Right atrium auricular region (tissue), 2 donors: ENCODE data around the gene PRAC2. TPM values are rescaled to one million over a fixed set of nuclear protein-coding genes. Genes with fewer than 3 reads are reported as not detected.

Source experiments
- DNase-seq: peaks from one replicate; pipeline ENCODE4 v3.0.0-alpha.2; 2019; ENCODE audit warnings: low spot score
- H3K27ac ChIP-seq, 2 donors: fragments of 200-600 bp; sonication (generic); 1 replicate in 1 of 2; 2 replicates in 1 of 2; pipeline ENCODE4 v1.5.1; 2016 to 2019
- H3K27me3 ChIP-seq, 2 donors: fragments of 200-600 bp; sonication (generic); one replicate each; pipeline versions ENCODE4 v1.5.1 to v1.6.0; 2017 to 2019
- H3K36me3 ChIP-seq: fragments of 200-600 bp; sonication (generic); one replicate; pipeline ENCODE4 v1.5.1; 2016
- H3K4me1 ChIP-seq, 2 donors: fragments of 200-600 bp; sonication (generic); one replicate each; pipeline versions ENCODE4 v1.5.1 to v1.6.0; 2017 to 2019
- H3K4me3 ChIP-seq, 2 donors: fragments of 200-600 bp; sonication (generic); 1 replicate in 1 of 2; 2 replicates in 1 of 2; pipeline ENCODE4 v1.5.1; 2017 to 2019; ENCODE audit warnings: mild to moderate bottlenecking in 1 of 2, moderate library complexity in 1 of 2
- H3K9me3 ChIP-seq, 2 donors: fragments of 200-600 bp; sonication (generic); one replicate each; pipeline ENCODE4 v1.5.1; 2019
- CTCF ChIP-seq, 2 donors: fragments of 200-600 bp; sonication (generic); IDR thresholded peaks; one replicate each; pipeline ENCODE4 v1.5.1; 2019; ENCODE audit warnings: antibody characterized with exemption in 2 of 2
- total RNA-seq, 2 donors: library from RNA; depleted of rRNA; stranded (reverse); fragments of >200 nt; gene quantifications; one replicate each; pipeline ENCODE4 v1.1.0, GENCODE V29; 2016

PRAC2 gene
- total RNA-seq, 2 donors from 2014 or later = not detected

GRCh38 chr17:48723423-48724250 lies 652 bp downstream of the PRAC2 start:
- H3K27ac ChIP-seq = no peak overlapping the region
- DNase-seq = no peak
- H3K36me3 ChIP-seq = no peaks in the 10 kb centered on the region
- H3K9me3 ChIP-seq = no peaks in the 10 kb centered on the region
- no peak for TF ChIP-seq CTCF (IDR thresholded peaks at IDR 0.05)
- no peak overlapping the region for H3K4me3 ChIP-seq
- H3K4me1 ChIP-seq = peaks cover 0 to 42% of the 10 kb centered on the region in 2 donors
- peaks cover 77 to 94% of the 10 kb centered on the region in 2 donors for H3K27me3 ChIP-seq

- H3K36me3 ChIP-seq = no peaks in the 10 kb centered on the region
Observed at GRCh38 chr17:48724251-48725003, 1.4 kb downstream of the PRAC2 start.

GRCh38 chr17:48725004-48725287 lies 2.0 kb downstream of the PRAC2 start:
- no peak for TF ChIP-seq CTCF (IDR thresholded peaks at IDR 0.05)
- DNase-seq = no peak
- Histone ChIP-seq H3K4me3 (no peak overlapping the region), H3K4me1 (peaks cover 0 to 40% of the 10 kb centered on the region in 2 donors), H3K36me3 (no peaks in the 10 kb centered on the region), H3K27ac (no peak overlapping the region), H3K9me3 (no peaks in the 10 kb centered on the region), H3K27me3 (peaks cover 71 to 93% of the 10 kb centered on the region in 2 donors)

More at GRCh38 chr17:48724251-48725003, 1.4 kb downstream of the PRAC2 start:
- peaks cover 0 to 42% of the 10 kb centered on the region in 2 donors for H3K4me1 ChIP-seq
- no peak overlapping the region for H3K27ac ChIP-seq
- peak; percentile 47 to 79 for TF ChIP-seq CTCF (IDR thresholded peaks at IDR 0.05)
- H3K27me3 ChIP-seq = peaks cover 74 to 93% of the 10 kb centered on the region in 2 donors
- H3K9me3 ChIP-seq = no peaks in the 10 kb centered on the region
- DNase-seq = peak; percentile 88
- H3K4me3 ChIP-seq = no peak overlapping the region

GRCh38 chr17:48725288-48726064 lies 2.5 kb downstream of the PRAC2 start:
- no peak for DNase-seq
- peaks cover 0 to 40% of the 10 kb centered on the region in 2 donors for H3K4me1 ChIP-seq
- H3K27ac ChIP-seq = no peak overlapping the region
- peaks cover 69 to 93% of the 10 kb centered on the region in 2 donors for H3K27me3 ChIP-seq
- TF ChIP-seq CTCF (IDR thresholded peaks at IDR 0.05) = no peak
- H3K4me3 ChIP-seq = no peak overlapping the region
- no peaks in the 10 kb centered on the region for H3K36me3 ChIP-seq
- no peaks in the 10 kb centered on the region for H3K9me3 ChIP-seq

GRCh38 chr17:48726114-48726915 lies 3.3 kb downstream of the PRAC2 start:
- TF ChIP-seq CTCF (IDR thresholded peaks at IDR 0.05) = no peak
- Histone ChIP-seq H3K9me3 (no peaks in the 10 kb centered on the region), H3K27ac (no peak overlapping the region), H3K36me3 (no peaks in the 10 kb centered on the region), H3K27me3 (peaks cover 61 to 91% of the 10 kb centered on the region in 2 donors), H3K4me3 (no peak overlapping the region), H3K4me1 (peaks cover 0 to 40% of the 10 kb centered on the region in 2 donors)
- DNase-seq = no peak
